DLD1 (cell line): Measurements from ENCODE around the gene NMT2.

Experiments used
- in situ Hi-C: cut with HindIII; loops from 2 replicates; pipeline ENCODE4 v1.10.0; 2017; ENCODE audit warnings: low sequenced_read_pairs

The NMT2 gene

DNA sequence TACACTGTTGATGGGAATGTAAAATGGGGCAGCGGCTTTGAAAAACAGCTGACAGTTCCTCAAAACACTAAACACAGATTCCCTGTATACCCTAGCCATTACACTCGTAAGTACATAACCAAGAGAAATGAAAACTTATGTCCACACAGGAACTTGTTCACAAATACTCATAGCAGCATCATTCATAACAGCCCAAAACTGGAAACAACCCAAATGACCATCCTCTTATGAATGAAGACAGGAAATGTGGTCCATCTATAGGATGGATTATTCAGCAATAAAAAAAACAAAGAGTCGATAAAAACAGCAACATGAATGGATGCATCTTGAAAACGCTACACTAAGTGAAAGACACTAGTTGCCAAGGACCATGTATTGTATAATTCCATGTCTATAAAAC is 23.7 kb downstream of the NMT2 start:
- in situ Hi-C loops = no loop called here

DNA sequence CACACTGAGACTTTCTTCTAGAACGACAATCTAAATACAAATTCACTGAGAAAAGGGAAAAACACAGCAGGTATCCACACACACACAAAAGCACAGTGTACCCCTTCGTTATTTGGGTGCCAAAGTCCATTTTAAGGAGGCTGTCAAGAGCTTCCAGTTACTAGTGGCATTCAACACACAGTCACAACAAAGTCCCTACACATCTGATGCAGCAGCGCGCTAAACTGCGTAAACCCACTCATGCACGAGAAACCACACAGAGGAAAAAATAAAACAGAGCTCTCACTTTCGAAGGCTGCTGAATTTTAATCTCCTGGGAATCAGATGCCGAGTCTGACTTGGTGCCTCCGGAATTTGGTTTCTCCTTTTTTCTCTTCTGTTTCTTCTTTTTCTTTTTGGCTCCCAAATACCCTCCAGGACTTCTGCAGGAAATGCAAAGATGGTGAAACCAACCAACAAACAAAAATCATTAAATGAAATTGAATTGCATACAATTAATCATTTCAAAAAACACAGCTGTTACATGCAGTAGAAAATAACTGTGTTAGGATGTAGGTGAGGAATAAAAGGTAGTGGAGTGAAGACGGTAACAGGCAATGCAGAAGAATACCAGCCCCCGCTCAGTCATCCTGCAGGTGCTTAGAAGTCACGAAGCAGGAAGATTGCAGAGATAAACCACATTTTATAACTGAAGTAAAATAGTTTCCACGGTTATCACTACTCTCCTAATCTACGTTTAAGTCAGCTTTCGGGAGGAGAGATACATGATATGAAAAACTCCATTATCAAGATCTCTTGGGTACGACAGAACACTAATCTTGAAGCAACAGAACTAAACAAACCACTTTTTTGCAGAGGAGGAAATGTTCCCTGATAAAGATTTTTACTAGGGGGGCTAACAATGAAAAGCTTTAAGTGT is 27.1 kb downstream of the NMT2 start:
- in situ Hi-C loops = no loop called here

DNA sequence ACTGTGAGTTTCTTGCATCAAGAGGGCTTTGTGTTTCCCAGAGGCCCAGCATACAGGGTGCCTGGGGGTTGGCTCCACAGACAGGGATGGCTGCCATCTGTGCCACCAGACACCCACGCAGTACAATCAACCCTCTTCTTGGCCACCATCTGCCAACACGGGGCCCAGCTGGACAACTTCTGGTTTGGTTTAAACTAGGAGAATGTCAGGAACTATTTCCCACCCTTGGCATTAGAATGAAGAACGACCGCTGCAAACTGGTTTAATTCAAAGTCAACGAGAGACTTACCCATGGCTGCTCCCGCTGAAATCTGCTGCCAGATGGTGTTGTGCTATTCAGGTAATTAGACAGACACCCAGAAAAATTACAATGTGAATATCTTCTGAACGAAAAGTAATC is 27.8 kb downstream of the NMT2 start:
- in situ Hi-C loops = no loop called here

DNA sequence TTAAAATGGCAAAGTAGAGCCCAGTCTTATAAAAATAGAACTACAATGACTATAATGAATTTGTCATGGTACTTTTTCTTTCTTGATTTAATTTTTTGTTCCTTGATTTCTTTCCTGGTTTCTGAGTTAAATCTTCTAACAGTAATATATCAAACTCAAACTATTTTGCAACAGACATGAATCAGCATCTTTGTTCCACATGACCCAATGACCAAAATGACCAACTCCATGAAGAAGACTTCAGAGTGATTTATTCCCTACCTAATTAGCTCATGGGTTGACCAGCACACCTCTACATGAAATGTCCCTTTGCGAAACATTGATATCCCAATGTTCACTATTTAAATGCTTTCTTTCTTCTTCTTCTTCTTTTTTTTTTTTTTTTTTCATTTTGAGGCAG is 30.9 kb downstream of the NMT2 start:
- in situ Hi-C loops = no loop called here

DNA sequence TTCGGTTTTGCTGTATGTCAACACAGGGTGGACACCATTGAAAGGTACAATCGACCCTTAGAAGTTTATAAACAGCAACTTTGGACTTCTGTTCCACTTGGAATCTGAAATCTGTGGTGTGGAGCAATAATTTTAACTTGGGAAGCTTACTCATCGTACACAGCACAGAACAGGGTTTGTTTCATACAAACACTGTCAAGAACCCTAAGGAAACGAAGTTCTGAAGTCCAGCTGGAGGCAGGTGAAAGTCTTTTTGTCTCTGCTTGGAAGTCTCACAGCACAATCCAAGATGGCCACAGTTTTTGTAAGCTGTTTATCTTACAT is 31.5 kb downstream of the NMT2 start:
- in situ Hi-C loops = no loop called here

DNA sequence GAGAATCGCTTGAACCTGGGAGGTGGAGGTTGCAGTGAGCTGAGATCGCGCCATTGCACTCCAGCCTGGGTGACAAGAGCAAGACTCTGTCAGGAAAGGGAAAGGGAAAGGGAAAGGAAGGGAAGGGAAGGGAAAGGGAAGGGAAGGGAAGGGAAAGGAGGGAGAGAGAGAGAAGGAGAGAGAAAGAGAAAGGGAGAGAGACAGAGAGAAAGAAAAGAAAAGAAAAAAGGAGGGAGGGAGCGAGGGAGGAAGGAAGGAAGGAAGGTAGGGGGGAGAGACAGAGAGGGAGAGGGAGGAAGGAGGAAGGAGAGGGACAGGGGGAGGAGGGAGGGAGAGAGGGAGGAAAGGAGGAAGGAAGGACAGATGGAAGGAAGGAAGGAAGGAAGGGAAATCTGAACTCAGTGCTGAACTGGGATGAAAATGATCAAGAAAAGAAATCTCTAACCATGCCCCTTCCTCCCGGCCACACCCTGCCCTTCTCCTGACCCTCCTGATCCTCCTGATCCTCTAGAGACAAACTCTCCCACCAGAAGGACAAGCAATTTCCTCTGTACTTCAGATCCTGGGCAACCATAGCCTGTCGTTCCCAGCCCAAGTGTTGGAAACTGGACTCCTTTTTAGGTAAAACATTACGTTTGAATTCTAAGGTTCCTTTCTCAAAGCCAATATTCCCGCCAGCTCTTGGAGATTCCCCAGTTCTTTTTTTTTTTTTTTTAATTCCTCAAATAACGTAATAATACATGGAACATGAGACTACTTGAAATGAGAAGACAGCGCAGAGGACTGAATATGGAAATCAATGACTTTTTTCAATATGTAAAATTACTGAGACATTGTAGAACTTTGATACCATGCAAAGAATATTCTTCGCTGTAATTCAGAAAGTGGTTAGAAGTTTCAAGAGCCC is 32.1 kb downstream of the NMT2 start:
- in situ Hi-C loops = no loop called here

DNA sequence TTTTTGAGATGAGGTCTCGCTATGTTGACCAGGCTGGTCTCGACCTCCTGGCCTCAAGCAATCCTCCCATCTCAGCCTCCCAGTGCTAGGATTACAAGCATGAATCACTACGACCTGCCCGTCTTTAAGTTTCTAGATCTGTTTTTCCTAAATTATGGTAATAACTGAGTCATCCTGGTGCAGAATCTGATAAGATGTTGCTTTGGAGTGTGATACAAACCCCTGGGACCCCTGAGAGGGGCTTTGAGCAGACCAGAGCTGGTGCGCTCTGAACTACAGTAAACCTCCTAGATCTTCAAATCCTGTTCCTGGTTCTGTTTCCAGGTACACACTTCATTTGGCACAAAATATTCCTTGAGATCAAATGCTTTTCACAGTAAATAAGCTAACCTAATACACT is 37.2 kb downstream of the NMT2 start:
- in situ Hi-C loops = no loop called here

DNA sequence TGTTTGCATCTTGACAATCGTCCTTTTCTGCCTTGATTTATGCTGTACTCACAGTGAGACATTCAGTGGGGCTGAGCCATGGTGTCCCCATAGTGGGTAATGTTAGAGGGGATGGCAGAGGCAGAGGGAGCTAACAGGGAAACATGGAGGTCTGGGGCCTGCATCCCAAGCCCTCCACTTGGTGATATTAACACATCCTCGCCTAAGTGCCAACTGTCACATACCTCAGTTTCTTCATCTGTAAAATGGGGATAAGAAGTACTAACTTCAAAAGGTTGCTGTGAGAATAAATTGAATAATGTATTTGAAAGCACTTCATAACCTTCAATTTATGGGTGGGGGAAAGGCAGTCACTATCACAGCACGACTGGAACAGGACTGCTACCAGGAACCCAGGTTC is 43.6 kb downstream of the NMT2 start:
- in situ Hi-C loops = no loop called here

DNA sequence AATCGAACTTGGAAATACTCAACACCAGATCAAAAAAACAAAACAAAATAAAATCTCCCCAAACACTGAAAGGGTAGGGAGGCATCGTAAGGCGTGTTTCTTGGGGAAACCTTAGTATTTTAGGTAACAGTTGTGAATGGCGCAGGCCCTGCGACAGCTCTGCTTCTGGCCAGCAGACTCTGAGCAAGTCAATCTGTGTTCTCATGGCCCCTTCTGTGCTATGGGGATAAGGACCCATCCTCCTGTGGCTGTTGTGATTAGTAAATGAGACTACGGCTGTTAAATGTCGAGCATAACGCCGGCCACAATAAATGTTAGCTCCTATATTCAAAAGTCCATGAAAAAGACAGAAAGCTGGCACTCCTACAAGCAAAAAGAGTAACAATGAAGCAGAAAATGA is 44.3 kb downstream of the NMT2 start:
- in situ Hi-C loops = no loop called here

DNA sequence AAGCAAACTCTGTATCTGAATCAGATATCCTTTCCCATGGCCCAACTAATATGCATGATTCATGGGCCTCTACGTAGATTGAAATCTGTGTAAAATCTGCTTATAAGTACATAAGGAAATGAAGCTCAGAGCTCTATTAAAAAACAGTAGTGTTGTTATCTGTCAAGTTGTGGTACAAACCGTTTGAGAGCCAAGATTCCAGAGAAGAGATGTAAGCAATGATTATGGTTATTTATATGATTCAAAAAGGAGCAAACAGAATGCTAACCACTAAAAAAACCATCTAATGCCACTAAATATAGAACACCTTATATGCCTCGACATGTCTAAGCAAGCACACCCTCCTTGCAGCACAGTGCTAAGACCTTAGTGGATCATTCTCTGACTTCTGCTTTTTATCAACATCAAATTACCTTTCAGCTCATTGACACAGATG is 44.7 kb downstream of the NMT2 start:
- in situ Hi-C loops = no loop called here

DNA sequence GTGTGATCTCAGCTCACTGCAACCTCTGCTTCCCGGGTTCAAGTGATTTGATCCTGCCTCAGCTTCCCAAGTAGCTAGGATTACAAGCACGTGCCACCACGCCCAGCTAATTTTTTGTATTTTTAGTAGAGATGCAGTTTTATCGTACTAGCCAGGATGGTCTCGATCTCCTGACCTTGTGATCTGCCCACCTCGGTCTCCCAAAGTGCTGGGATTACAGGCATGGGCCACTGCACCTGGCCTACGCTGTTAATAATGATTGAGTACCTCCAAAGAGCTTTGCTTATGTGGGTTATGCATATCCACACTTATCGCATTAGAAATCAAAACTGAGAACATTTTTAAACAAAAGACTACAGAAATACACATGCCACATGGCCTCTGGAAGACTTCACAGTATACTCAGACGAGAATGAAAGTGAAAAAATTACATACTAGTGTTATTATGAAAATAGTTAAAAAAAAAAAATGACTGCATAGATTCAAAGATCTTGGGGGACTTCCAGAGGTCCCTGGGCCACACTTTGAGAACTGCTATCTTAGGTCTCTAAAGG is 45.9 kb downstream of the NMT2 start:
- in situ Hi-C loops = no loop called here

DNA sequence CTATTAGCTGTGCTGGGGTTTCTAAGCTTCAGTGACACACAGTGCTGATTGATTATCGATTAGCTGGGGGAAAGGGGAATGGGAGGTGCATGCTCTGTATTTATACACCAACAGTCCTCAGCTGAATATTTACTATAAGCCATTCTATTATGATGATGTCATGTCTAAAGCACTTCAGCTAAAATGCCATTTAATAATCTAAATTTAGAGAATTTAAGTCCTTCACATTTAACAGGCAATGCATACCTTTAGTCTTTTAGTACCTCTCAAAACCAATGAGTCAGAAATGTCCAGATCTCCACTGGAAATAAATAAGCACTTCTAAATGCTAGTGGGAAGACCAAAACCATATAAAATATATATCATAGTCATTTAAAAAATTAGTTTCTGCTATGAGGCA is 46.8 kb downstream of the NMT2 start:
- in situ Hi-C loops = no loop called here

DNA sequence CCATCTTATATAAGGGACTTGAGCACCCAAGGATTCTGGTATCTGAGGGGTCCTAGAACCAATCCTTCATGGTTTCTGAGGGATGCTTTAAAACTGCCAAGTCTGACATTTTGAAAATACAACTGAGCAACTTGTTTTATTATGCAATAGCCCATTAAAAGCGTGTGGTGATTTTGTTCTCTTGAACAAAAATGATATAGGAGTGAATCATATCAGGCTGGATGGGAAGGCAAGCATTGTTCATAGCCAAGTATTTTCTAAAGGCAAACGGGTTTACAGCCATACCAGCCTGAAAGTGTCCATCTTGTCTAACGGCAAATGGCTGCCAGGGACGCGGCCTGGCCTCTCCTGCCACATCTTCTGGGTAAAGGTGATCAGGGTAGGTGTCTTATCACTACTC is 48.0 kb downstream of the NMT2 start:
- in situ Hi-C loops = no loop called here

DNA sequence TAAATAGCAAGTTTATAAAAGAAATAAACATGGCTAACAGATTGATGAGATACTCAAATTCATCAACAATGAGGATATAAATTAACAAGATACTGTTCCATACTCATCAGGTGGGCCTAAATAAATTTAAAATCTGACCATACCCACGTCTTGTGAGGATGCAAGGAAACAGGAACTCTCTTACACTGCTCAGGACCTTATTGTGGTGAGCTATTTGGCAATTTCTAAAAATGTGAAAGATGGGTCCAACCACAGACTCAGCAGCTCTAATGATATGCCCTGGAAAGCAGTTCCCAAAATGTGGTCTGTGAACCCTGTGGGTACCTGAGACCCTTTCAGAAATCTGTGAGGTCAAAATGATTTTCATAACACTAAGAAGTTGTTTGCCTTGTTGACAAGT is 49.9 kb downstream of the NMT2 start:
- in situ Hi-C loops = no loop called here

DNA sequence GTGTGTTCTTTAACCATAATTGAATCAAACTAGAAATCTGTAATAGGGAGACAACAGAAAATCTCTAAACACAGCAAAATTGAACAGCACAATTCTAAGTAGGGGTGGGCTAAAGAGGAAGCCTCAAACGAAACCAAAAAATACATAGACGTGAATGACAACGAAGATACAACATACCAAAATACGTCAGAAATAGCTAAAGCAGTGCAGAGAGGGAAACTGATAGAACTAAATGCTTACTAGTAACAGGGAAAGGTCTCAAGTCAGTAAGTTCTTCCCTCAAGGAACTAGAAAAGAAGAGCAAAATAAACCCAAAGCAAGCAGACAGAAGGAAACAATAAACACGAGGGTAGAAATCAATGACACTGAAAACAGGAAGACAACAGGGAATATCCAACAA is 52.3 kb downstream of the NMT2 start:
- in situ Hi-C loops = no loop called here

DNA sequence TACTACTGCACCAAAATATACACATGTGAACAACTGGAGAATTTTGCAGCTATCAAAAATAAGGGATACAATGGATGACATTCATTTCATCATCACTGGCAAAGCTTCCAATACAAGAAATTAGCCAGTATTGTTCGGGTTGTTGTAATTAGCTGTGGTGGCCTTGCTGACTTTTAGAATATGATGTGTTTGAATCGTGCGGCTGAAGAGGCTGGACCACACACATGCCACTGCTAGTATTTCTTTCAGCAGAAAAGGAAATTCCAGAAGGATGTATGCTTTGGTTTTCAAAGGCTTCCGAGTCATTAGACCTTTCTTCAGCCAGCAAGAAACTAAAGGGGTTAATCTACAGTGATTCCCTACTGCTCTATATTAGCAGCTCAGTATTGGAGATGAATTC is 54.7 kb downstream of the NMT2 start:
- in situ Hi-C loops = no loop called here

DNA sequence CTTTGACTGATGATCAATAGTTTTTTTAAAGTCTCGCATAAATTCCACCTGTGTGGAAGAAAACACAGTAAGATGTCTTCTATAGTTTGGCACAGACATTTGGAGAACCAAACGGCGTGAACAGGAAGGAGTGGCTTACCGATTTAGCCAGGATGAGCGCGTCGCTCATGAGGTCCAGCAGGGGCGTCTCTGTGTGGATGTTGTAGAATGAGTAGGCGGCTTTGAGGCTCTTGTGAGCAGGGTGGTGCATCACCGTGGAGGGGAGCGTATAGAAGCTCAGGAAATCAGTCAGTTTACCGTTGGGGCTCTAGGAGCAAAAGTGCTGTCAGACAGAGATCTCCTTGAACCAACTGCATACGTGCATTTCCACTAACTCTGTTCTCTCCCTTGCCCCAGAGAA is 55.8 kb downstream of the NMT2 start:
- in situ Hi-C loops = no loop called here

DNA sequence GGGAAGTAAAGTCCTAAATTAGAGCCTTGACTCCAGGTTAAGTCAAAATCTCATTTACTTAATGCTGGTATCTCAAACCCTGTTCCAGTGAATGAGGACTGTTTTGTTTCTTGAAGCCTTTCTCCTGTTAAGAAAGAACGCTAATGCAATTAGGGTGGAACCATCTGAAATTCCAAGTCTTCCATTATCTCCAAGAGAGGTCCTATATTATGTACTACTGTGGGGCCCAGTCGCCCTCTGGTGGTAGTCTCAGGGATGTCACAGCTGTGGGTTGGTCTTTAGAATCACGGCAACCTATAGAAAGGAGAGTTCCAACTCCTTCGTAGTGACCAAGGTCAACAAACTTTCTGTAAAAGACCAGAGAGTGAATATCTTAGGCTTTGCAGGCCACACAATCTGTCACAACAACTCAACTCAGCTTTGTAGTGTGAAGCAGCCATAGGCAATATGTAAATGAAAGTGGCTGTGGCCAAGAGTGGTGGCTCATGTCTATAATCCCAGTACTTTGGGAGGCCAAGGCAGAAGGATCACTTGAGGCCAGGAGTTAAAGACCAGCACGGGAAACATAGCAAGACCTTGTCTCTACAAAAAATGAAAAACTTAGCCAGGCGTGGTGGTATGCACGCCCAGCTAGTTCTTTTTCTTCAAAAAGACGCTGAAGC is 62.0 kb downstream of the NMT2 start:
- in situ Hi-C loops = no loop called here

DNA sequence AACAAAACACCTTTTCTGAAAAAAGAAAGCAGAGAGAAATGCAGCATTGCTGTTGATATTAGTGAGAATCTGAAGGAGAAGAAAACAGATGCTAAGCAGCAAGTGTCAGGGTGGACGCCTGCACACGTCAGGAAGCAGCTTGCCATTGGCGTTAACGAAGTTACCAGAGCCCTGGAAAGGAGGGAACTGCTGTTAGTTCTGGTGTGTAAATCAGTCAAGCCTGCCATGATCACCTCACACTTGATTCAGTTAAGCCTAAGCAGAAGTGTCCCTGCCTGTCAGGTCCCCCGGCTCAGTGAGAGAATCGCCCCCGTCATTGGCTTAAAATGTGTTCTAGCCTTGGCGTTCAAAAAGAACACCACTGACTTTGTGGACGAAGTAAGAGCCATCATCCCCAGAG is 65.0 kb downstream of the NMT2 start:
- in situ Hi-C loops = no loop called here

DNA sequence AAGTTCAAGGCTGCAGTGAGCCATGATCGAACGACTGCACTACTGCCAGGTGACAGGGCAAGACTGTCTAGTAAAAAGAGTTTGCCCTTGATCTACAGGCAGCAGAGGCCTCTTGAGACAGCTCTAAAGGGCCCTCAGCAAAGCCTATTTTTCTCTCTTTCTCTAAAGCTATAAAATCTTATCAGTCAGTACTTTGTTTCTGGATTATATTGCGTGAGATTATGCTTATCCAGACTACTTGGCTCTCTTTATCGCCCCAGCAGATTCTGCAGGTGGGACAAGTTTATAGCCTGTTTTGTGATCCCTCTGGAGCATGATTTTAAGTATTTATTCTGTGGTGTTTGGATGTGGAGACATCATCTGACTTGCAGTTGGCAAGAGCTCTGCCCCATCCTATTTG is 68.6 kb downstream of the NMT2 start:
- in situ Hi-C loops = no loop called here
